GM23248 (cell line): Measurements from ENCODE around the gene R3HDM2.

Experiments
- EZH2 ChIP-seq: fragments of 200-600 bp; sonication (generic); IDR thresholded peaks from 2 replicates; pipeline ENCODE4 v1.6.1; 2018; ENCODE audit warnings: antibody characterized with exemption, mild to moderate bottlenecking; ENCODE audit not compliant: insufficient read depth, poor library complexity, severe bottlenecking
- EZH2phosphoT487 ChIP-seq: fragments of 200-600 bp; sonication (generic); IDR thresholded peaks from 2 replicates; pipeline ENCODE4 v1.6.1; 2018; ENCODE audit warnings: antibody characterized with exemption, moderate library complexity, mild to moderate bottlenecking, low read depth; ENCODE audit not compliant: insufficient read depth

DNA sequence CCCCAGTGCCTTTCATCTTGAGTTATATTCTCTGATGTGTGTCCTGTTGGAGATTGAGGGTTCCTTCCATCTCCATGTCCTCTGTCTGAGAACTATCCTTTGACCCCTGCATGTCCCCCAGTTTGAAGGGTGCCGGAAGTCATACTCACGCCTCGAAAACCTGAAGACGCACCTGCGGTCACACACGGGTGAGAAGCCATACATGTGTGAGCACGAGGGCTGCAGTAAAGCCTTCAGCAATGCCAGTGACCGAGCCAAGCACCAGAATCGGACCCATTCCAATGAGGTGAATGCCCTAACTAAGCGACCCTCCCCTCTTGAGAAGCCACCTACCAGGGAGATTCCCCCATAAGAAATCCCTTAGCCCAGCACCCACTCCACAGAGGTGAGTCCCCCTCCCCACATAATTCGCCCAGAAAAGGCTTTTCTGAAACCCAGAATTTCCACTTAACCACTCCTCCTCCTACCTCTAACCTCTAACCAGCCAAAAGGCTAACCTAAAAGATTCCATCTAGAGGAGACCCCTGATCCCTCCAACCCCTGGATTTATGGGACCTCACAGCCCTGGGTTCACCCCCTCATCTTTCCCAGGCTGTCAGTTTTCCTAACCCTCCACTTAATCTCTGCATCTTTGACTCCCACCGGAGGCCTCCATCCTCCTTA lies 36.5 kb upstream of the R3HDM2 start:
- TF ChIP-seq EZH2phosphoT487 = no peak
- TF ChIP-seq EZH2 = no peak
